ENCODE data around the gene ZBTB46. TPM values are rescaled to one million over a fixed set of nuclear protein-coding genes. Genes with fewer than 3 reads are reported as not detected.
"Not testable (repeated sequence)": the region's sequence is repeated elsewhere in the genome, so short reads cannot be mapped to it uniquely, and the experiment has no call there.

ZBTB46 gene
- total RNA-seq, 4 donors from 2014 or later, result 11.5 to 20.4 (median 12.6) TPM

- Histone ChIP-seq H3K36me3 (peaks cover 0 to 53% (median 0%) of the 10 kb centered on the region in 3 donors), H3K27me3 (no peaks in the 10 kb centered on the region), H3K9me3 (no peaks in the 10 kb centered on the region), H3K27ac (no peak overlapping the region), H3K4me3 (no peak overlapping the region), H3K4me1 (peaks cover 0 to 26% (median 16%) of the 10 kb centered on the region in 4 donors)
- TF ChIP-seq POLR2A (IDR thresholded peaks at IDR 0.05) (no peak), EP300 (IDR thresholded peaks at IDR 0.05) (no peak), CTCF (IDR thresholded peaks at IDR 0.05) (no peak)
- 92 to 97% methylated on average over 17 of the region's 18 CpGs for WGBS, 2 donors
- no peak for DNase-seq (ENCODE audit: low spot score in 2 of 2)
These were observed 97.4 kb downstream of the ZBTB46 start for GRCh38 chr20:63733579-63734081.

DNA sequence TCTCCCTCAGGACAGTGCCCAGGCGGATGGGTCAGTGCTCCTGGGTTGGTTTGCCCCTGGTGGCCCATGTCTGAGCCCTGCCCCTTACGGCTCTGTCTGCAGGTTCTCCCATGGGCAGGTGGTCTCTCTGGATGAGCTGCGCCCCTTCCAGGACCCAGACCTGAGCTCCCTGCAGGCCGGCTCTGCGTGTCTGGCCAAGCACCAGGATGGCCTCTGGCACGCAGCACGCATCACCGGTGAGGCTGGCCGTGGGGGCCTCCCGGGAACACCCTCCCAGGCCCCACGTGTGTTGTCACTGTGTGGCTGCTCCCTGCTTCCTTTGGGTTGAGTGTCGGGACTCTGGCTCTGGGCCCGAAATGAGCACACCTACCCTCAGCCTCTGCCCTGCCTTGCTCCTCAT lies 97.9 kb downstream of the ZBTB46 start:
- Histone ChIP-seq H3K27ac (no peak overlapping the region), H3K4me3 (no peak overlapping the region), H3K9me3 (no peaks in the 10 kb centered on the region), H3K27me3 (no peaks in the 10 kb centered on the region), H3K4me1 (peaks cover 0 to 21% (median 10%) of the 10 kb centered on the region in 4 donors), H3K36me3 (peaks cover 0 to 58% (median 0%) of the 10 kb centered on the region in 3 donors)
- TF ChIP-seq EP300 (IDR thresholded peaks at IDR 0.05), result no peak
- TF ChIP-seq CTCF (IDR thresholded peaks at IDR 0.05), result no peak
- no peak for TF ChIP-seq POLR2A (IDR thresholded peaks at IDR 0.05)
- WGBS, 2 donors, result 96% methylated on average over 4 to 13 of the region's 13 CpGs
- DNase-seq (ENCODE audit: low spot score in 2 of 2), result no peak

DNA sequence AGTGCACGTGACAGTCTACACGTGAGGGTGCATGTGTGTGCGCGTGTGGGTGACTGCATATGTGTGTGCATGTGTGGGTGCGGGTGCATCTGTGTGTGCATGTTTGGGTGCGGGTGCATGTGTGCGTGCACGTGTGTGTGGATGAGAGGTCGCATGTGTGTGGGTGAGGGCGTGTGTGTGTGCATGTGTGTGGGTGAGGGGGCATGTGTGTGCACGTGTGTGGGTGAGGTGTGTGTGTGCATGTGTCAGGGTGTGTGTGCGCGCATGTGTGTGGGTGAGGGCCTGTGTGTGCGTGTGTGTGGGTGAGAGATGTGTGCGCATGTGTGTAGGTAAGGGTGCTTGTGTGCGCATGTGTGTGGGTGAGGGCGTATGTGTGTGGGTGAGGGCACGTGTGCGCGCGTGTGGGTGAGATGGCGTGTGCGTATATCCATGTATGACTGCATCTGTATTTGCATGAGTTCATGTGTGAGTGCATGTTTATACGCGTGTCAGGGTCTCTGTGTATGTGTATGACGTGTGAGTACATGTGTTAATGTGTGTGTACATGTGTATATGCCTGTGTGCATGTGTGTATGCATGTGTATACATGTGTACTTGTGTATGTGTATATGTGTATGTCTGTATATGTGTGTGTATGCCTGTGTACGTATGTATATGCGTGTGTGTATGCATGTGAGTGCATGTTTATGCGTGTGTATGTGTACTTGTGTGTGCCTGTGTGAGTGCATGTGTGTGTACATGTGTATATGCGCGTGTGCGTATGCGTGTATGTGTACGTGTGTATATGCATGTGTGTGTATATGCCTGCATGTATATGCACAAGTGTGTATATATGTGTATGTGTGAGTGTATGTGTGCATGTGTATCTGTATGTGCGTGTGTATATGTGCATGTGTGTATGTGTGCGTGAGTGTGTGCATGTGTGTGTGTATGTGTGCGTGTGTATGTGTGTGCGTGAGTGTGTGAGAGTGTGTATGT lies 98.7 kb downstream of the ZBTB46 start:
- no peak overlapping the region for H3K27ac ChIP-seq
- peaks cover 0 to 14% (median 5%) of the 10 kb centered on the region in 4 donors for H3K4me1 ChIP-seq
- 86 to 87% methylated on average over 37 to 38 of the region's 38 CpGs for WGBS, 2 donors
- no peak for DNase-seq (ENCODE audit: low spot score in 2 of 2)
- peaks cover 0 to 58% (median 0%) of the 10 kb centered on the region in 3 donors for H3K36me3 ChIP-seq
- no peaks in the 10 kb centered on the region for H3K27me3 ChIP-seq
- H3K9me3 ChIP-seq, result no peaks in the 10 kb centered on the region
- no peak overlapping the region for H3K4me3 ChIP-seq
- TF ChIP-seq POLR2A (IDR thresholded peaks at IDR 0.05), result no peak
- TF ChIP-seq CTCF (IDR thresholded peaks at IDR 0.05), result no peak
- no peak for TF ChIP-seq EP300 (IDR thresholded peaks at IDR 0.05)

DNA sequence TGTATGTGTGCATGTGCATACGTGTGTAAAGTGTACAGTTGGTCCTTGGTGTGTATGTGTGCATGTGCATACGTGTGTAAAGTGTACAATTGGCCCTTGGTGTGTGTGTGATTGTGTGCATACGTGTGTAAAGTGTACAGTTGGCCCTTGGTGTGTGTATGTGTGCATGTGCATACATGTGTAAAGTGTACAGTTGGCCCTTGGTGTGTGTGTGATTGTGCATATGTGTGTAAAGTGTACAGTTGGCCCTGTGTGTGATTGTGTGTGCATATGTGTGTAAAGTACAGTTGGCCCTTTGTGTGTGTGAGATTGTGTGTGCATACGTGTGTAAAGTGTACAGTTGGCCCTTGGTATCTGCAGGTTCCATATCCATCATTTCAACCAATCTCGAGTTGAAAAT lies 99.7 kb downstream of the ZBTB46 start:
- Histone ChIP-seq H3K36me3 (peaks cover 0 to 59% (median 0%) of the 10 kb centered on the region in 3 donors), H3K27me3 (no peaks in the 10 kb centered on the region), H3K4me1 (peaks cover 0 to 7% (median 2%) of the 10 kb centered on the region in 4 donors), H3K4me3 (no peak overlapping the region), H3K9me3 (peaks cover 0 to 3% (median 0%) of the 10 kb centered on the region in 4 donors), H3K27ac (no peak overlapping the region)
- no peak for DNase-seq (ENCODE audit: low spot score in 2 of 2)
- 82 to 86% methylated on average over 5 of the region's 5 CpGs for WGBS, 2 donors
- TF ChIP-seq CTCF (IDR thresholded peaks at IDR 0.05) (no peak), EP300 (IDR thresholded peaks at IDR 0.05) (no peak), POLR2A (IDR thresholded peaks at IDR 0.05) (no peak)

DNA sequence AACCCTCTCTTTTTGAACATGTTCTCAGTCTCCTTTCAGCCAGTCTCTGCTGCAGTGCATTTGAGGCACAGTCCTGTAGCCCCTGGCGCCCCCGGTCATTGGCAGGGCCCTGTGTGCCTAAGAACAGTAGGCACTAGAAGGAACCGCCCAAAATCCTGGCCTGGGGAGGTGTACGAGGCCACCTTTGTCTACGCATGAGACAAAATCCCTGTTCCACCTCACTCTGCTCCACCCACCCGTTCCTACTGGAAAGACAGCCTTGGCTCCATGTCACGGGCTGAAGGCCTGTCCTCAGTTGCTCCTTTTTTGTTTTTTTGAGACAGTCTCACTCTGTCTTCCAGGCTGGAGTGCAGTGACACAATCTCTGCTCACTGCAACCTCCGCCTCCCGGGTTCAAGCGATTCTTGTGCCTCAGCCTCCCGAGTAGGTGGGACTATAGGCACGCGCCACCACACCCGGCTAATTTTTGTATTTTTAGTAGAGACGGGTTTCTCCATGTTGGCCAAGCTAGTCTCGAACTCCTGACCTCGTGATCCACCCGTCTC lies 100.8 kb downstream of the ZBTB46 start:
- peaks cover 0 to 14% (median 3%) of the 10 kb centered on the region in 4 donors for H3K9me3 ChIP-seq
- not testable (repeated sequence) for H3K4me3 ChIP-seq; H3K27ac ChIP-seq; H3K27me3 ChIP-seq; DNase-seq (ENCODE audit: low spot score in 2 of 2); H3K4me1 ChIP-seq
- 96% methylated on average over 18 of the region's 18 CpGs for WGBS, 2 donors
- peaks cover 0 to 59% (median 0%) of the 10 kb centered on the region in 3 donors for H3K36me3 ChIP-seq

DNA sequence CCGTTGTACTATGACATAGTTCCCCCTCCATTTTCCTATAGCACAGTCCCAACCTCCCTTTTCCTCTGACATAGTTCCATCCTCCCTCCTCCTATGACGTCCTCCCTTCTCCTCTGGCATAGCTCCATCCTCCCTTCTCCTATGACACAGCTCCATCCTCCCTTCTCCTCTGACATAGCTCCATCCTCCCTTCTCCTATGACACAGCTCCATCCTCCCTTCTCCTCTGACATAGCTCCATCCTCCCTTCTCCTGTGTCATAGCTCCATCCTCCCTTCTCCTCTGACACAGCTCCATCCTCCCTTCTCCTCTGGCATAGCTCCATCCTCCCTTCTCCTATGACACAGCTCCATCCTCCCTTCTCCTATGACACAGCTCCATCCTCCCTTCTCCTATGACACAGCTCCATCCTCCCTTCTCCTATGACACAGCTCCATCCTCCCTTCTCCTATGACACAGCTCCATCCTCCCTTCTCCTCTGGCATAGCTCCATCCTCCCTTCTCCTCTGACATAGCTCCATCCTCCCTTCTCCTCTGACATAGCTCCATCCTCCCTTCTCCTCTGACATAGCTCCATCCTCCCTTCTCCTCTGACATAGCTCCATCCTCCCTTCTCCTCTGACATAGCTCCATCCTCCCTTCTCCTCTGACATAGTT lies 108.0 kb downstream of the ZBTB46 start:
- peaks cover 0 to 88% (median 0%) of the 10 kb centered on the region in 3 donors for H3K36me3 ChIP-seq
- not testable (repeated sequence) for H3K4me3 ChIP-seq; H3K27me3 ChIP-seq; DNase-seq (ENCODE audit: low spot score in 2 of 2); H3K4me1 ChIP-seq; H3K27ac ChIP-seq
- H3K9me3 ChIP-seq, result peaks cover 0 to 44% (median 9%) of the 10 kb centered on the region in 4 donors
- WGBS, 2 donors, result 78 to 83% methylated on average over 2 of the region's 2 CpGs

Measured in tibial nerve (tissue), 4 donors.